Astrocyte (in vitro differentiated cells and primary cell): ENCODE data around the gene ZNF683. TPM values are rescaled to one million over a fixed set of nuclear protein-coding genes. Genes with fewer than 3 reads are reported as not detected.

ENCODE experiments used
- DNase-seq: peaks from one replicate; pipeline ENCODE4 v3.0.0-alpha.2; 2010; ENCODE audit warnings: low read depth
- FAIRE-seq: peaks from 2 replicates; lab custom pipeline; 2011; peaks lifted over from hg19 to GRCh38; lab: Jason Lieb, UNC
- H2AFZ ChIP-seq: 2 replicates; pipeline ENCODE4 v1.6.0; 2012; ENCODE audit warnings: low read depth, low read length, inconsistent platforms
- H3K27ac ChIP-seq: 2 replicates; pipeline ENCODE4 v1.5.1; 2011; ENCODE audit warnings: low read depth, low read length, inconsistent platforms
- H3K27me3 ChIP-seq: 2 replicates; pipeline ENCODE4 v1.6.0; 2011; ENCODE audit warnings: low read length, inconsistent platforms; ENCODE audit not compliant: insufficient read depth
- H3K36me3 ChIP-seq: 2 replicates; pipeline ENCODE4 v1.5.1; 2011; ENCODE audit warnings: low read length, inconsistent platforms; ENCODE audit not compliant: insufficient read depth
- H3K4me1 ChIP-seq: 2 replicates; pipeline ENCODE4 v1.5.1; 2011; ENCODE audit warnings: low read length, inconsistent platforms; ENCODE audit not compliant: insufficient read depth
- H3K4me2 ChIP-seq: 2 replicates; pipeline ENCODE4 v1.6.0; 2012; ENCODE audit warnings: low read length, inconsistent platforms
- H3K4me3 ChIP-seq: 2 replicates; pipeline ENCODE4 v1.5.1; 2011; ENCODE audit warnings: low read depth, mild to moderate bottlenecking, low read length, inconsistent platforms; ENCODE audit not compliant: insufficient read depth
- H3K79me2 ChIP-seq: 2 replicates; pipeline ENCODE4 v1.6.0; 2012; ENCODE audit warnings: mild to moderate bottlenecking, low read length, inconsistent platforms; ENCODE audit not compliant: insufficient read depth
- H3K9ac ChIP-seq: 2 replicates; pipeline ENCODE4 v1.6.0; 2012; ENCODE audit warnings: mild to moderate bottlenecking, low read length, inconsistent platforms
- H3K9me3 ChIP-seq: 2 replicates; pipeline ENCODE4 v1.5.1; 2012; ENCODE audit warnings: low read depth, mild to moderate bottlenecking, low read length, inconsistent platforms; ENCODE audit not compliant: insufficient read depth
- H4K20me1 ChIP-seq: 2 replicates; pipeline ENCODE4 v1.6.0; 2012; ENCODE audit warnings: low read length, inconsistent platforms; ENCODE audit not compliant: insufficient read depth
- H3K27ac Mint-ChIP-seq: one replicate; pipeline ENCODE4 v1.8.0; 2021; ENCODE audit warnings: mild to moderate bottlenecking, mixed read lengths; ENCODE audit not compliant: unreplicated experiment
- H3K27me3 Mint-ChIP-seq: one replicate; pipeline ENCODE4 v1.8.0; 2021; ENCODE audit warnings: low read depth, mixed read lengths; ENCODE audit not compliant: unreplicated experiment
- H3K36me3 Mint-ChIP-seq: one replicate; pipeline ENCODE4 v1.8.0; 2021; ENCODE audit warnings: low read depth, mixed read lengths; ENCODE audit not compliant: unreplicated experiment
- H3K4me1 Mint-ChIP-seq: one replicate; pipeline ENCODE4 v1.8.0; 2021; ENCODE audit warnings: low read depth, mixed read lengths; ENCODE audit not compliant: unreplicated experiment
- H3K4me3 Mint-ChIP-seq: one replicate; pipeline ENCODE4 v1.8.0; 2021; ENCODE audit warnings: mild to moderate bottlenecking, moderate library complexity, mixed read lengths; ENCODE audit not compliant: unreplicated experiment
- H3K9me3 Mint-ChIP-seq: one replicate; pipeline ENCODE4 v1.8.0; 2021; ENCODE audit warnings: mild to moderate bottlenecking, mixed read lengths; ENCODE audit not compliant: unreplicated experiment
- CTCF ChIP-seq: IDR thresholded peaks from 2 replicates; pipeline ENCODE4 v1.5.1; 2011; ENCODE audit warnings: low read depth, mild to moderate bottlenecking, inconsistent platforms, low read length, moderate library complexity; ENCODE audit not compliant: insufficient read depth
- EZH2 ChIP-seq: IDR thresholded peaks from 2 replicates; pipeline ENCODE4 v1.6.1; 2012; ENCODE audit warnings: mild to moderate bottlenecking, low read length, inconsistent platforms; ENCODE audit not compliant: insufficient read depth
- total RNA-seq: library from RNA; stranded (reverse); gene quantifications from 2 replicates; pipeline ENCODE4 v1.2.1, GENCODE V29; 2021

The ZNF683 gene
- total RNA-seq, 1 donor from 2014 or later: not detected

GRCh38 chr1:26317146-26317545, 55.4 kb downstream of the ZNF683 start:
- no peaks in the 10 kb centered on the region for H4K20me1 ChIP-seq
- no peak for TF ChIP-seq EZH2
- FAIRE-seq (no peak), DNase-seq (no peak)
- H3K4me1 ChIP-seq: peaks cover 5% of the 10 kb centered on the region
- Mint-ChIP-seq H3K27ac (no peak overlapping the region), H3K4me1 (peaks cover 7% of the 10 kb centered on the region), H3K36me3 (peaks cover 1% of the 10 kb centered on the region), H3K27me3 (peaks cover 17% of the 10 kb centered on the region), H3K4me3 (no peak overlapping the region), H3K9me3 (no peaks in the 10 kb centered on the region)
- no peaks in the 10 kb centered on the region for H3K9me3 ChIP-seq
- H3K27ac ChIP-seq: no peak overlapping the region
- H3K9ac ChIP-seq: no peak overlapping the region
- H3K27me3 ChIP-seq: peaks cover 3% of the 10 kb centered on the region
- H2AFZ ChIP-seq: no peak overlapping the region
- H3K4me3 ChIP-seq: no peak overlapping the region
- H3K79me2 ChIP-seq: no peaks in the 10 kb centered on the region
- H3K36me3 ChIP-seq: no peaks in the 10 kb centered on the region
- H3K4me2 ChIP-seq: no peak overlapping the region

- no peak for FAIRE-seq
- TF ChIP-seq CTCF (no peak), EZH2 (no peak)
- no peak overlapping the region for H3K4me3 Mint-ChIP-seq
These were observed 56.4 kb downstream of the ZNF683 start for GRCh38 chr1:26315874-26316850.

GRCh38 chr1:26314501-26314900, 58.0 kb downstream of the ZNF683 start:
- Histone ChIP-seq H2AFZ (no peak overlapping the region), H3K9me3 (no peaks in the 10 kb centered on the region), H3K79me2 (no peaks in the 10 kb centered on the region), H3K27ac (no peak overlapping the region), H4K20me1 (no peaks in the 10 kb centered on the region), H3K4me3 (no peak overlapping the region), H3K27me3 (peaks cover 3% of the 10 kb centered on the region), H3K36me3 (no peaks in the 10 kb centered on the region), H3K4me1 (no peaks in the 10 kb centered on the region), H3K4me2 (no peak overlapping the region), H3K9ac (no peak overlapping the region)
- Mint-ChIP-seq H3K9me3 (no peaks in the 10 kb centered on the region), H3K36me3 (no peaks in the 10 kb centered on the region), H3K27me3 (peaks cover 21% of the 10 kb centered on the region), H3K4me1 (peaks cover 4% of the 10 kb centered on the region), H3K27ac (no peak overlapping the region), H3K4me3 (no peak overlapping the region)
- no peak for DNase-seq
- TF ChIP-seq CTCF (no peak), EZH2 (no peak)
- no peak for FAIRE-seq

More at GRCh38 chr1:26315874-26316850, 56.4 kb downstream of the ZNF683 start:
- no peaks in the 10 kb centered on the region for H3K79me2 ChIP-seq
- no peak overlapping the region for H3K4me3 ChIP-seq
- H2AFZ ChIP-seq: no peak overlapping the region
- no peak overlapping the region for H3K27ac Mint-ChIP-seq
- H3K9me3 ChIP-seq: no peaks in the 10 kb centered on the region
- H3K27me3 ChIP-seq: peaks cover 3% of the 10 kb centered on the region
- H3K27me3 Mint-ChIP-seq: peaks cover 21% of the 10 kb centered on the region
- H3K36me3 ChIP-seq: no peaks in the 10 kb centered on the region
- H3K4me1 Mint-ChIP-seq: peaks cover 6% of the 10 kb centered on the region
- no peaks in the 10 kb centered on the region for H4K20me1 ChIP-seq
- H3K27ac ChIP-seq: no peak overlapping the region
- H3K4me2 ChIP-seq: no peak overlapping the region
- H3K36me3 Mint-ChIP-seq: no peaks in the 10 kb centered on the region
- no peak overlapping the region for H3K9ac ChIP-seq
- peaks cover 1% of the 10 kb centered on the region for H3K4me1 ChIP-seq
- no peak for DNase-seq
- no peaks in the 10 kb centered on the region for H3K9me3 Mint-ChIP-seq

Other genes starting within 250 kb of the ZNF683 start
- 0.70 and 0.77 TPM in 2 replicates for gene FAM110D, start 213.7 kb downstream of the ZNF683 start, total RNA-seq
- gene C1orf232, start 203.8 kb downstream of the ZNF683 start, total RNA-seq: not detected in 2 replicates
- gene ZNF593, start 202.8 kb downstream of the ZNF683 start, total RNA-seq: 34.4 and 37.6 TPM in 2 replicates
- gene ZNF593OS, start 200.9 kb downstream of the ZNF683 start, total RNA-seq: not detected in 2 replicates
- 4.2 and 5.0 TPM in 2 replicates for gene CNKSR1, start 195.3 kb downstream of the ZNF683 start, total RNA-seq
- not detected in 2 replicates for gene CATSPER4, start 182.1 kb downstream of the ZNF683 start, total RNA-seq
- 10.2 and 10.5 TPM in 2 replicates for gene CEP85, start 138.6 kb downstream of the ZNF683 start, total RNA-seq
- gene SH3BGRL3, start 92.7 kb downstream of the ZNF683 start, total RNA-seq: 301 and 324 TPM in 2 replicates
- 12.8 and 13.7 TPM in 2 replicates for gene UBXN11, start 66.1 kb downstream of the ZNF683 start, total RNA-seq
- 1.9 TPM in 1 of 2 replicates, not detected in the other for gene CD52, start 54.8 kb downstream of the ZNF683 start, total RNA-seq
- gene CRYBG2, start 18.6 kb downstream of the ZNF683 start, total RNA-seq: 1.8 and 5.3 TPM in 2 replicates
- 16.7 and 43.7 TPM in 2 replicates for gene LIN28A, start 38.1 kb upstream of the ZNF683 start, total RNA-seq
- 87.2 and 94.4 TPM in 2 replicates for gene DHDDS, start 59.6 kb upstream of the ZNF683 start, total RNA-seq
- 111 and 124 TPM in 2 replicates for gene HMGN2, start 99.7 kb upstream of the ZNF683 start, total RNA-seq
- 8.8 and 11.8 TPM in 2 replicates for gene RPS6KA1, start 157.0 kb upstream of the ZNF683 start, total RNA-seq